GM12878 (cell line): ENCODE measurements around the gene SULT1C4. TPM values are rescaled to one million over a fixed set of nuclear protein-coding genes. Genes with fewer than 3 reads are reported as not detected.

Experiments
- ATAC-seq: fragments of 200-7000 bp; cut with Tn5 transposase; 3 replicates; pipeline ENCODE4 v1.9.1; 2020; ENCODE audit warnings: mild to moderate bottlenecking, moderate library complexity
- BruUV-seq: library from RNA; stranded (reverse); fragments of 400-500 nt; replicated peaks from 2 replicates; lab custom pipeline; 2021; lab: Mats Ljungman, UMichigan
- CTCF ChIA-PET: fragments of 300-600 bp; sonication (Branson Sonifier 250); formaldehyde crosslinking; extraction: SDS; loops from one replicate; lab custom pipeline; 2021; ENCODE audit warnings: inconsistent platforms; lab: Yijun Ruan, JAX
- POLR2A ChIA-PET: fragments of 350-600 bp; formaldehyde crosslinking; extraction: SDS; loops from one replicate; lab custom pipeline; 2021; ENCODE audit warnings: inconsistent platforms; lab: Charles Lee
- RAD21 ChIA-PET: fragments of 300-600 bp; sonication (Branson Sonifier 250); formaldehyde crosslinking; loops from one replicate; lab custom pipeline; 2023; ENCODE audit warnings: antibody characterized with exemption; ENCODE audit not compliant: unreplicated experiment; lab: Charles Lee
- SMC1A ChIA-PET: fragments of 300-600 bp; sonication (Branson Sonifier 250); formaldehyde crosslinking; loops from one replicate; lab custom pipeline; 2023; ENCODE audit not compliant: unreplicated experiment, uncharacterized antibody; lab: Charles Lee
- DNase-seq: peaks from one replicate; pipeline ENCODE4 v3.0.0-alpha.2; 2011; ENCODE audit warnings: low read depth, low spot score
- FAIRE-seq: peaks from 3 replicates; lab custom pipeline; 2011; peaks lifted over from hg19 to GRCh38; lab: Jason Lieb, UNC
- H2AFZ ChIP-seq: 2 replicates; pipeline ENCODE4 v1.6.0; 2011; ENCODE audit warnings: low read depth, low read length, control low read depth; ENCODE audit not compliant: control insufficient read depth
- H3K27ac ChIP-seq: 2 replicates; pipeline ENCODE4 v1.5.1; 2011; ENCODE audit warnings: control low read depth; ENCODE audit not compliant: control insufficient read depth, insufficient read depth
- H3K27me3 ChIP-seq, 2 experiments: replicated peaks in 1 of 2; 2 replicates each; pipeline versions ENCODE4 v1.6.0 to v1.6.1; 2011; ENCODE audit warnings: low read length in 1 of 2; ENCODE audit not compliant: control insufficient read depth in 2 of 2, insufficient read depth in 2 of 2
- H3K36me3 ChIP-seq, 2 experiments: 2 replicates each; pipeline ENCODE4 v1.5.1; 2011; ENCODE audit warnings: low read length in 1 of 2; ENCODE audit not compliant: control insufficient read depth in 2 of 2, insufficient read depth in 2 of 2
- H3K4me1 ChIP-seq: 2 replicates; pipeline ENCODE4 v1.6.1; 2011; ENCODE audit warnings: mild to moderate bottlenecking, low read length, moderate library complexity, mixed read lengths; ENCODE audit not compliant: control insufficient read depth, insufficient read depth
- H3K4me2 ChIP-seq: 2 replicates; pipeline ENCODE4 v1.6.0; 2011; ENCODE audit warnings: control low read depth; ENCODE audit not compliant: control insufficient read depth, insufficient read depth
- H3K4me3 ChIP-seq: fragments of 200-600 bp; sonication (generic); 2 replicates; pipeline ENCODE4 v1.5.1; 2016
- H3K79me2 ChIP-seq: 2 replicates; pipeline ENCODE4 v1.6.0; 2011; ENCODE audit warnings: low read length; ENCODE audit not compliant: control insufficient read depth, insufficient read depth
- H3K9ac ChIP-seq: 2 replicates; pipeline ENCODE4 v1.8.0; 2011; ENCODE audit warnings: low read length, control low read depth, mixed read lengths; ENCODE audit not compliant: control insufficient read depth, insufficient read depth
- H3K9me3 ChIP-seq: replicated peaks from 3 replicates; pipeline ENCODE4 v1.5.1; 2011; ENCODE audit warnings: mild to moderate bottlenecking, low read length; ENCODE audit not compliant: control insufficient read depth, insufficient read depth
- H4K20me1 ChIP-seq: 2 replicates; pipeline ENCODE4 v1.6.0; 2011; ENCODE audit not compliant: control insufficient read depth, insufficient read depth
- ATF3 ChIP-seq: IDR thresholded peaks from 2 replicates; pipeline ENCODE4 v1.6.1; 2011; ENCODE audit warnings: low read depth, mild to moderate bottlenecking, low read length, moderate library complexity, borderline replicate concordance; ENCODE audit errors: extremely low read depth
- CBX3 ChIP-seq: fragments of 200-600 bp; sonication (generic); IDR thresholded peaks from 2 replicates; pipeline ENCODE4 v1.6.1; 2016; ENCODE audit warnings: low read depth, borderline replicate concordance
- CHD2 ChIP-seq: IDR thresholded peaks from 2 replicates; pipeline ENCODE4 v1.6.1; 2011; ENCODE audit warnings: low read depth, low read length, improper control_type of control experiment, borderline replicate concordance
- IKZF2 ChIP-seq, 2 experiments: fragments of 450-650 bp; IDR thresholded peaks; 2 replicates each; pipeline ENCODE4 v1.6.1; 2017; ENCODE audit warnings: mild to moderate bottlenecking in 2 of 2, moderate library complexity in 2 of 2
- SMAD1 ChIP-seq: fragments of 450-650 bp; IDR thresholded peaks from 2 replicates; pipeline ENCODE4 v1.6.1; 2018; ENCODE audit warnings: mild to moderate bottlenecking, low read depth; ENCODE audit not compliant: partially characterized antibody
- TAF1 ChIP-seq: IDR thresholded peaks from 2 replicates; pipeline ENCODE4 v1.6.1; 2011; ENCODE audit warnings: mild to moderate bottlenecking, low read depth, low read length, borderline replicate concordance
- TBL1XR1 ChIP-seq: IDR thresholded peaks from 2 replicates; pipeline ENCODE4 v1.6.1; 2012; ENCODE audit warnings: low read depth, low read length, improper control_type of control experiment
- ZBTB11 ChIP-seq: fragments of 450-650 bp; formaldehyde crosslinking; IDR thresholded peaks from 2 replicates; pipeline ENCODE4 v1.5.0; 2022; ENCODE audit warnings: mild to moderate bottlenecking, missing genetic modification characterization
- ZSCAN29 ChIP-seq: fragments of 450-650 bp; IDR thresholded peaks from 2 replicates; pipeline ENCODE4 v1.6.1; 2017; ENCODE audit warnings: mild to moderate bottlenecking, moderate library complexity
- ZZZ3 ChIP-seq: IDR thresholded peaks from 2 replicates; pipeline ENCODE4 v1.6.1; 2011; ENCODE audit warnings: low read depth; ENCODE audit not compliant: control insufficient read depth, insufficient read length
- WGBS: methylation state at CpG from one replicate; pipeline ENCODE4 v1.1.6; 2016; ENCODE audit warnings: low lambda C conversion rate; ENCODE audit not compliant: insufficient replicate concordance, insufficient coverage; ENCODE audit errors: missing lambda C conversion rate; 5-methylcytosine and 5-hydroxymethylcytosine counted together
- in situ Hi-C: fragments of 300-500 bp; cut with MboI; formaldehyde crosslinking; loops from 9 replicates; pipeline ENCODE4 v1.14.3; 2018; ENCODE audit warnings: mixed read lengths
- intact Hi-C: fragments of 100-400 bp; cut with micrococcal nuclease; formaldehyde crosslinking; loops from one replicate; pipeline ENCODE4 v1.14.2; 2022; ENCODE audit not compliant: unreplicated experiment
- polyA plus RNA-seq, 11 experiments: library from polyadenylated mRNA; depleted of rRNA in 4 of 11; unstranded in 6 of 11; stranded (reverse) in 5 of 11; fragments of >200 nt; fragmentation: Nextera tagmentation in 4 of 11; fragmentation: Illumina TruSeq in 1 of 11; extraction: Ambion mirVana in 4 of 11; extraction: Trizol in 1 of 11; gene quantifications; 1 replicate in 1 of 11; 2 replicates in 10 of 11; pipeline versions ENCODE4 v1.2.1 to v1.2.3, GENCODE V29; 2011 to 2016; ENCODE audit warnings: inconsistent platforms in 2 of 11, missing spikeins in 2 of 11, low read depth in 1 of 11
- total RNA-seq, 4 experiments: library from RNA; depleted of rRNA in 3 of 4; stranded (reverse); fragments of >200 nt in 3 of 4; fragmentation: Illumina TruSeq in 1 of 4; extraction: Trizol in 1 of 4; gene quantifications; 2 replicates each; pipeline versions ENCODE4 v1.2.1 to v1.2.3, GENCODE V29; 2013 to 2021
- TF ChIP-seq, protein P1 (sequence below): IDR thresholded peaks from 2 replicates; pipeline ENCODE4 v1.6.1; 2011; ENCODE audit warnings: borderline replicate concordance, low read depth, mild to moderate bottlenecking, moderate library complexity, low read length; ENCODE audit not compliant: insufficient read depth, poor library complexity, severe bottlenecking
- TF ChIP-seq, protein P2 (sequence below): IDR thresholded peaks from 2 replicates; pipeline ENCODE4 v1.6.1; 2012; ENCODE audit warnings: improper control_type of control experiment, low read depth, low read length; ENCODE audit not compliant: insufficient replicate concordance

The SULT1C4 gene
- total and polyA plus RNA-seq, 10 of the 15 experiments (the other 5 are each of a cell fraction or from before 2014, with no cell fraction given) = 0.04 TPM; not detected in 9

GRCh38 chr2:108418416-108418815, 40.7 kb downstream of the SULT1C4 start:
- ATAC-seq (no peak), DNase-seq (no peak), FAIRE-seq (no peak)
- Histone ChIP-seq H3K4me1 (no peaks in the 10 kb centered on the region), H3K79me2 (no peaks in the 10 kb centered on the region), H3K27me3 (no peaks in the 10 kb centered on the region), H3K27ac (no peak overlapping the region), H3K4me2 (no peak overlapping the region), H4K20me1 (no peaks in the 10 kb centered on the region), H3K4me3 (no peak overlapping the region), H2AFZ (no peak overlapping the region), H3K9ac (no peak overlapping the region), H3K36me3 (no peaks in the 10 kb centered on the region), H3K9me3 (no peaks in the 10 kb centered on the region)
- CTCF ChIA-PET = interaction anchor here (1.5 kb wide), 1 partner anchor 166 kb away, joined by 6 read pairs; no protein-coding TSS in a partner anchor
- intact Hi-C loops (no loop called here), in situ Hi-C loops (no loop called here)
- no TSS peak for BruUV-seq
- POLR2A ChIA-PET = no interaction called here
- TF ChIP-seq ZZZ3 (no peak), ZSCAN29 (no peak), SMAD1 (no peak), TBL1XR1 (no peak), ZBTB11 (no peak), TAF1 (no peak), CHD2 (no peak), CBX3 (no peak), IKZF2 (IDR thresholded peaks at IDR 0.05) (no peak), ATF3 (no peak)
- TF ChIP-seq, protein P1, sequence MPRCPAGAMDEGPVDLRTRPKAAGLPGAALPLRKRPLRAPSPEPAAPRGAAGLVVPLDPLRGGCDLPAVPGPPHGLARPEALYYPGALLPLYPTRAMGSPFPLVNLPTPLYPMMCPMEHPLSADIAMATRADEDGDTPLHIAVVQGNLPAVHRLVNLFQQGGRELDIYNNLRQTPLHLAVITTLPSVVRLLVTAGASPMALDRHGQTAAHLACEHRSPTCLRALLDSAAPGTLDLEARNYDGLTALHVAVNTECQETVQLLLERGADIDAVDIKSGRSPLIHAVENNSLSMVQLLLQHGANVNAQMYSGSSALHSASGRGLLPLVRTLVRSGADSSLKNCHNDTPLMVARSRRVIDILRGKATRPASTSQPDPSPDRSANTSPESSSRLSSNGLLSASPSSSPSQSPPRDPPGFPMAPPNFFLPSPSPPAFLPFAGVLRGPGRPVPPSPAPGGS = no peak
- TF ChIP-seq, protein P2, sequence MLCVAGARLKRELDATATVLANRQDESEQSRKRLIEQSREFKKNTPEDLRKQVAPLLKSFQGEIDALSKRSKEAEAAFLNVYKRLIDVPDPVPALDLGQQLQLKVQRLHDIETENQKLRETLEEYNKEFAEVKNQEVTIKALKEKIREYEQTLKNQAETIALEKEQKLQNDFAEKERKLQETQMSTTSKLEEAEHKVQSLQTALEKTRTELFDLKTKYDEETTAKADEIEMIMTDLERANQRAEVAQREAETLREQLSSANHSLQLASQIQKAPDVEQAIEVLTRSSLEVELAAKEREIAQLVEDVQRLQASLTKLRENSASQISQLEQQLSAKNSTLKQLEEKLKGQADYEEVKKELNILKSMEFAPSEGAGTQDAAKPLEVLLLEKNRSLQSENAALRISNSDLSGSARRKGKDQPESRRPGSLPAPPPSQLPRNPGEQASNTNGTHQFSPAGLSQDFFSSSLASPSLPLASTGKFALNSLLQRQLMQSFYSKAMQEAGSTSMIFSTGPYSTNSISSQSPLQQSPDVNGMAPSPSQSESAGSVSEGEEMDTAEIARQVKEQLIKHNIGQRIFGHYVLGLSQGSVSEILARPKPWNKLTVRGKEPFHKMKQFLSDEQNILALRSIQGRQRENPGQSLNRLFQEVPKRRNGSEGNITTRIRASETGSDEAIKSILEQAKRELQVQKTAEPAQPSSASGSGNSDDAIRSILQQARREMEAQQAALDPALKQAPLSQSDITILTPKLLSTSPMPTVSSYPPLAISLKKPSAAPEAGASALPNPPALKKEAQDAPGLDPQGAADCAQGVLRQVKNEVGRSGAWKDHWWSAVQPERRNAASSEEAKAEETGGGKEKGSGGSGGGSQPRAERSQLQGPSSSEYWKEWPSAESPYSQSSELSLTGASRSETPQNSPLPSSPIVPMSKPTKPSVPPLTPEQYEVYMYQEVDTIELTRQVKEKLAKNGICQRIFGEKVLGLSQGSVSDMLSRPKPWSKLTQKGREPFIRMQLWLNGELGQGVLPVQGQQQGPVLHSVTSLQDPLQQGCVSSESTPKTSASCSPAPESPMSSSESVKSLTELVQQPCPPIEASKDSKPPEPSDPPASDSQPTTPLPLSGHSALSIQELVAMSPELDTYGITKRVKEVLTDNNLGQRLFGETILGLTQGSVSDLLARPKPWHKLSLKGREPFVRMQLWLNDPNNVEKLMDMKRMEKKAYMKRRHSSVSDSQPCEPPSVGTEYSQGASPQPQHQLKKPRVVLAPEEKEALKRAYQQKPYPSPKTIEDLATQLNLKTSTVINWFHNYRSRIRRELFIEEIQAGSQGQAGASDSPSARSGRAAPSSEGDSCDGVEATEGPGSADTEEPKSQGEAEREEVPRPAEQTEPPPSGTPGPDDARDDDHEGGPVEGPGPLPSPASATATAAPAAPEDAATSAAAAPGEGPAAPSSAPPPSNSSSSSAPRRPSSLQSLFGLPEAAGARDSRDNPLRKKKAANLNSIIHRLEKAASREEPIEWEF = no peak
- 36% methylated on average over 4 of the region's 4 CpGs for WGBS
- SMC1A ChIA-PET = interaction anchor here (1.7 kb wide), 1 partner anchor 14 kb away, joined by 3 read pairs; no protein-coding TSS in a partner anchor
- RAD21 ChIA-PET = interaction anchor here (1.5 kb wide), 1 partner anchor 219 kb away, joined by 3 read pairs; no protein-coding TSS in a partner anchor
